HG03196 (cell line): ENCODE results near the gene CHD9.
"Not testable (repeated sequence)": the region's sequence is repeated elsewhere in the genome, so short reads cannot be mapped to it uniquely, and the experiment has no call there.

Experiments
- ATAC-seq: cut with Tn5 transposase; IDR thresholded peaks from one replicate; pipeline ENCODE4 v1.9.1; 2021; ENCODE audit not compliant: unreplicated experiment

Gene CHD9

DNA sequence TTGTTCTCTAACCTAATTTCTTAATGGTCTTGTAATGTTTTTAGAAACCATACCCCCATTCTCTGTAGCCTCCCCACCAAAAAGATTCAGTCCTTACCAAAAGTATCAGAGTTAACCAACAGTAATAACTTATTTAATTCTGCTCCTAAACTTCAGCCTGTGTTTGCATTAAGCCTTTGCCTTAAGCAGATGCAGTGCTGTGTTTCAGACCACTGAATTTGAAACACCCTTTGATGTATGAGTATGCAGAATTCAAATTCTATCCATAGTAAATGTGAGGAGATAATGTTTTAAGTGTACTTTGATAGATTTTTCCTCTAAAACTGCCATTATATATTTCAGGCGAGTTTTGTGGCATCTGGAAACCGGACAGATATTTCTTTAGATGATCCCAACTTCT lies 207.9 kb downstream of the CHD9 start:
- ATAC-seq = no peak

- ATAC-seq = no peak
Measured at GRCh38 chr16:53266156-53266555, 211.4 kb downstream of the CHD9 start.

DNA sequence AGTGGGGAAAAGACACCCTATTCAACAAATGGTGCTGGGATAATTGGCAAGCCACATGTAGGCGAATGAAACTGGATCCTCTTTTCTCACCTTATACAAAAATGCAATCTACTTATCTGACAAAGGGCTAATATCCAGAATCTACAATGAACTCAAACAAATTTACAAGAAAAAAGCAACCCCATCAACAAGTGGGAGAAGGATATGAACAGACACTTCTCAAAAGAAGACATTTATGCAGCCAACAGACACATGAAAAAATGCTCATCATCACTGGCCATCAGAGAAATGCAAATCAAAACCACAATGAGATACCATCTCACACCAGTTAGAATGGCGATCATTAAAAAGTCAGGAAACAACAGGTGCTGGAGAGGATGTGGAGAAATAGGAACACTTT lies 223.7 kb downstream of the CHD9 start:
- not testable (repeated sequence) for ATAC-seq

DNA sequence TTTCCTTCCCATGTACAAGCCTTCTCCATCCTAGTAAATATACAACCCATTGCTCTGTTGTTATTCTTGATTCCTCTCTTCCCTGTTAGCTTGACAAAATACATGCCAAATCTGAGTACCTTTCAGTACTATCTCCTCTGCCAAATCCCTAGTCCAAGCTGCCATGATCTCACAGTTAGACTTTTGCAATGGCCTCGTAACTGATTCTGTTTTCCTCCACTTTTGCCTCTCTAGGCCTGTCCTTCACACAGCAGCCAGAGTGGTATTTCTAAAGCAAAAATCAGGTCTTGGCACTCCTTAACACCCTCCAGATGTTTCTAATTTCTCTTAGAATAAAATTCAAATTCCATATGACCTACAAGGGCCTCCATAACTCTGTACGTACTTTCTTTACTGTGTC lies 226.5 kb downstream of the CHD9 start:
- ATAC-seq = no peak

DNA sequence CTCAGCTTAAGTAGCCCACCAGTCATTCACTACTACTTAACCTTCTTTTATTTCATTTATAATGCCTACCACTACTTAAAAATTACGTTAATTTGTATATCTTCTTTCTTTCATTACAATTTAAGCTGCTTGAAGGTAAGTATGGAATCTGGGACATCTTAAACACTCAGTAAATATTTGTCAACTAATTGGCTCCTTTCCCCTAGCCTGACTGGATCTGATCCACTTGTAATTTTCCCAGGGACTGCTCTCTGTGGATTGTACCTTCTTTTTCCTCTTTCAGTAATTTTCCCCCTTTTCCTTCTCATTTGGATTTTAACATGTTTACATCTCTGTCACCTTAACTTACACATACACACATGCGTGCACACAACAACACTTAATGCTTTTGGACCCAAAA lies 227.1 kb downstream of the CHD9 start:
- no peak for ATAC-seq

- no peak for ATAC-seq
Measured at GRCh38 chr16:53282328-53282727, 227.5 kb downstream of the CHD9 start.

DNA sequence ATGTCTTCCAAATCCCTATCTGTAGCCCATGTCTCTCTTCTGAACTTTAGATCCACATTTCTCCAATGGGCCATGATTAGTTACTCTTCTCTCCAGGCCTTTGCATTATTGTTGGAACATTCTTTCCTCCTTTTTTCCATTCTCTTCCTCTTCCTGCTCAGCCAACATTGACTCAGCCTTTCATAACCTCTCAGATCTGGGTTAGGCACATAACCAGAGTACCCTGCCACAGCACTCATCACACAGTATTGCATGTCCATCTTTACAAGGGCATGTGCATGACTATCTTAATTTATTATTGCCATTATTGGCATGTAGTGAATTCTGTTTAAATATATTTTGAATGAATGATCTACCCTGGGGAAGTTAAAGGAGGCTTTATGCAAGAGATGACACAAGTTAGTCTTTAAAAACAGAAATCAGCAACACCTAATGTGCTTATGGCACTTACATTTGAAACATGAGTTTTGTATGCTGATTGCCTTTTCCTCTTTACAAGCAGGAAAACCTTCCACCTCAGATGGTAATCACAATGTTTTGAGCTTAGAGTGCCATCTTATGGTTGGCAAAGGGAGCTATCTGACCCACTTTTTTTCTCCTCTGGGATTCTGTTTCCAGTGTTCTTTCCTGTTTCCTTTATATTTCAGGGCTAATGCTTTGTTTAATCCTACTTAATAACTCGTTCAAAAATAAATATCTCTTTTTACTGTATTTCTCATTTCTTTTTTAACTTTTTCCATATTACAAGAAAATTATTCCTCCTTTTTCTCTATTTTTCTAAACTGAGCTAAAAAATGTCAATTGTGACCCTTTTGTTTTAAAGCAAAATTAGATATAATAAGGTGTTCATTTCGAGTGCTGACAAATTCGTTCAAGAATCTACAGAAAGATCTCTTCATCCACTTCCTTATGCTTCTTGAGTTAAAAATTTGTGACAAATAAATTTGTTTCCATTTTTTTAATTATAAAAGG lies 228.5 kb downstream of the CHD9 start:
- no peak for ATAC-seq

DNA sequence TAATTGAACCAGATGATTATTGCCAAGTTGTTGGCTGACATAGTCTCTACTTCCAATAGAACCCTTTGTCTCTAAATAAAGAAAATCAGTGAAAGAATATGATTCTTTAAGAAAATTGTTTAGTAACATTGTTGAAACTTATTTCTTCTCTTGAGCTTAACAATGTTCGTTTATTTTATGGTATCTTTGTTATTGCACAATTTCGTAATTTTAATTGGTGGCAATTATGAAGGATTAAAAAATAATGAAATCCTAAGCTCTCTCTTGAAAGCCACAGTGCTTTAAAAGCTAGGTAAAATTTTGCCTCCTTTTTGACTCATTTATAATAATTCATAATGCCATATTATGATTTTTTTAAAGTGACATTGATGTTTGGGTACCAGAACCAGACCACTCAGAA lies 230.4 kb downstream of the CHD9 start:
- ATAC-seq = no peak

DNA sequence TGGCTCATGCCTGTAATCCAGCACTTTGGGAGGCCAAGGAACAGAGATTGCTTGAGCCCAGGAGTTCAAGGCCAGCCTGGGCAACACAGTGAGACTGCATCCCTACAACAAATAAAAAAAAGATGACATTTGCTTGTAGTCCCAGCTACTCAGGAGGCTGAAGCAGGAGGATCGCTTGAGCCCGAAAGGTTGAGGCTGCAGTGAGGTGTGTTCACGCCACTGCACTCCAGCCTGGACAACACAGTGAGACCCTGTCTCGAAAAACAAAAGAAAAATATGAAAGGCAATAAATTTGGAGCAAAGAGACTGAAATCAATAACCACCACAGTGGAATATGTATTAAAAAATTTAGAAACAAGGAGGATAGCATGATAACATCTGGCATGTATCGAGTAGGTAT lies 235.7 kb downstream of the CHD9 start:
- ATAC-seq = no peak

- no peak for ATAC-seq
Measured at GRCh38 chr16:53291757-53292392, 237.1 kb downstream of the CHD9 start.

- no peak for ATAC-seq
Measured at GRCh38 chr16:53297477-53297876, 242.7 kb downstream of the CHD9 start.

- no peak for ATAC-seq
Measured at GRCh38 chr16:53304334-53304733, 249.5 kb downstream of the CHD9 start.

GRCh38 chr16:53305743-53306142 lies 251.0 kb downstream of the CHD9 start:
- ATAC-seq = no peak

DNA sequence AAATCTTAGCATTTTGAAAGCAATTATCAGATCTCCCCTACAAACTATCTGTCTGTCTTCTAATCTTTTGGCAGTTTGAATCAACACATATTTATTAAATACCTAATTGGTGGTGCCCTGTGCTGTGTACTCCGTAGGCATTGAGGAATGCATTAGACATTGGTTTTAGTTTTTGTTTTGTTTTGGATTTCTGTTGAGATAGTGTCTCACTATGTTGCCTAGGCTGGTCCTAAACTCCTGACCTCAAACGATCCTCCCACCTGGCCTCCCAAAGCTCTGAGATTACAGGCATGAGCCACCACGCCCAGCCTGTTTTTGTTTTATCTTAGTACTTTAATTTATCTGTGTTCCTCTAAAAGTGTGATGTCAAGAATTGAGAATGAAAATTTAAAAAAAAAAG lies 254.7 kb downstream of the CHD9 start:
- ATAC-seq = no peak

DNA sequence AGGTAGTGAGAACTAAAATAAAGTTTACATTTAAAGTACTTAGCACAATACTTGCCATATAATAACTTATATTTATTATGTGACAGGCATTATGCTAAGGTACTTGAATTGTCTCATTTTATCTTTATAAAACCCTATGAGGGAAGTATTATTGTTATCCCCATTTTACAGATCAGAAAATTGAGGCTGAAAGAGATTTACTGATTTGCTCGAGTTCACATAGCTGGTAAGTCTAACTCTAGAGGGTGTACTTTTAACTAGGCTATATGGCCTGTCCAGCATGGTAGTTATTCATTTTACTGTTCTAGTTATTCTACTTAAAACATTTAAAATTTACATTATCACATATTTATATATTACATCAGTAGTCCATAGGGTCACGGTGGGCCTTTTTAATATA lies 266.2 kb downstream of the CHD9 start:
- ATAC-seq = no peak

GRCh38 chr16:53323924-53324323 lies 269.1 kb downstream of the CHD9 start:
- ATAC-seq = no peak

GRCh38 chr16:53330991-53331390 lies 276.2 kb downstream of the CHD9 start:
- not testable (repeated sequence) for ATAC-seq

- ATAC-seq = no peak
Measured at GRCh38 chr16:53334581-53334980, 279.8 kb downstream of the CHD9 start.

DNA sequence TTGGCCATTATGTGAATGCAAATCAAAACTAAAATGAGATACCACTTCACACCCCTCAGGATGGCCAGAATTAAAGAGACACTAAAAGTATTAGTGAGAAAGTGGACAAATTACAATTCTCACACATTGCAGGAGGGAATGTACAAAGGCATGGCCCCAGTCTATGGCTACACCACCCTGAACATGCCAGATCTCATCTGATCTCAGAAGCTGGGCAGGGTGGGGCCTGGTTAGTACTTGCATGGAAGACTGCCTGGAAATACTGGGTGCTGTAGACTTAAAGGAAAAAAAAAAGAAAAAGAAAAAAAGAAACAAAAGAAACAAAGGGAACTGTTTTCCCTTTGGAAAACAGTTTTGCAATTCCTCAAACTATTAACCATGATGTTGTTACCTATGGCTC lies 282.5 kb downstream of the CHD9 start:
- ATAC-seq = no peak

GRCh38 chr16:53341792-53342191 lies 287.0 kb downstream of the CHD9 start:
- no peak for ATAC-seq

DNA sequence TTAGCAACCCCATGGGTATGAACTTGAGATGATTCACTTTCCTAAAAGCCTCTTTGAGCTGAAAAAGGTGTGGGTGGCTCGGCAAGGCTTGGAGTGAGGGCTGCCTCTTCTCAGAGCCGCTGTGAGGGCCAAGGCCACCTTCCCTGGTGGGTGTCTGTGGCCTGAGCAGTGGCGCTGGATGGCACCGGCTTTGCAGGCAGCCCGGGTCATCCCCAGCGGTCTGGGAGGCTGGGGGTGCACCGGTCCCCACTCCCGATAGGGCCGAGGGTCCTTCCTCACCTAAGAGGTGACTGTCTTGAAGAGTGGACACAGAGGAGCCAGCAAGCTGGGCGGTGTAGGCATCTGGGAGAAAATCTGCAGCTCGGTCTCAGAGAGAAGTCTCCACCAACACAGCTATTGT lies 300.3 kb downstream of the CHD9 start:
- ATAC-seq = no peak

DNA sequence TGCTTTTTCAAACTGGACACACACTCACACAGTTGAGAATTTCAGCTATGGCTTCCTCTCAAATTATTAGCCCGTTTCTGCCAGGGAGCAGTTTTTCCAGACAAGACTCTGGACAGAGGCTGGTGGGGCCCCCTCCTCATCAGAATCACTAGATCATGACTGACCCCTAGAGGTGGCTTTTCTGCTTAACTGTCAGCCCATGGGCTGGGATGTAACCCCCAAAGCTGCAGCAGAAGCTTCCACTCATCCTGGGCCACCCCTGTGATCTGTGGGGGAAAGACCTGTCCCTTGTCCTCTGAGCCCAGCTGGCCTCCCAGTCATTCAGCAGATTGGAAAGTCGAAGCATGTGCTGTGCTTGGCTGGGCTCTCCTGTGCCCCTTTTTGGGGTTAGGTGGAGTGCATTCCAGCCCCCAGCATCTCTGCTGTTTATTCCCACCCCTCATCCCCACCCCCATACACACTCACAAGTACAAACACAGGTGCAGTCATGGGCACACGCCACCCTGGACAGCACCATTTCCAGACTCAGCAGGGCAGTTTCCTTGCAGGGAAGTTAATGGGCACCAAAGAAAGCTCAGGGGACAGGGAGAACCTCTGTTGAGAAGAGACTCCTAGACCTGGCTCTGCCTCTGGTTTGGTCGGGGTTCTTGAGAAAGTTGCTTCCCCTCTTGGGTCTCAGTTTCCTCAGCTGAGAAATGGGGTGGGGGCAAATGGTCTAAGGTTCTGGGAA lies 301.9 kb downstream of the CHD9 start:
- no peak for ATAC-seq
